ENCODE measurements around the gene SLC25A46. TPM values are rescaled to one million over a fixed set of nuclear protein-coding genes. Genes with fewer than 3 reads are reported as not detected.

SLC25A46 gene
- total RNA-seq, 4 donors from 2014 or later, result 71.5 to 114 (median 99.7) TPM

GRCh38 chr5:110768138-110768860, 29.5 kb downstream of the SLC25A46 start:
- Histone ChIP-seq H3K9me3 (no peaks in the 10 kb centered on the region), H3K27me3 (no peaks in the 10 kb centered on the region), H3K4me3 (no peak overlapping the region), H3K4me1 (no peaks in the 10 kb centered on the region), H3K36me3 (peaks cover 0 to 1% of the 10 kb centered on the region in 2 donors), H3K27ac (no peak overlapping the region)
- ATAC-seq (no peak), DNase-seq (no peak)
- in situ Hi-C loops (cut with MboI; ENCODE audit: low sequenced_read_pairs in 4 of 4), result loop anchor here in 3 of 4 donors (25.0 kb wide), 3 partner anchors 294 to 344 kb away; partner anchors contain the start of genes TSLP (in 1 of the 3) and WDR36 (in 1 of the 3)
- TF ChIP-seq, protein P1, sequence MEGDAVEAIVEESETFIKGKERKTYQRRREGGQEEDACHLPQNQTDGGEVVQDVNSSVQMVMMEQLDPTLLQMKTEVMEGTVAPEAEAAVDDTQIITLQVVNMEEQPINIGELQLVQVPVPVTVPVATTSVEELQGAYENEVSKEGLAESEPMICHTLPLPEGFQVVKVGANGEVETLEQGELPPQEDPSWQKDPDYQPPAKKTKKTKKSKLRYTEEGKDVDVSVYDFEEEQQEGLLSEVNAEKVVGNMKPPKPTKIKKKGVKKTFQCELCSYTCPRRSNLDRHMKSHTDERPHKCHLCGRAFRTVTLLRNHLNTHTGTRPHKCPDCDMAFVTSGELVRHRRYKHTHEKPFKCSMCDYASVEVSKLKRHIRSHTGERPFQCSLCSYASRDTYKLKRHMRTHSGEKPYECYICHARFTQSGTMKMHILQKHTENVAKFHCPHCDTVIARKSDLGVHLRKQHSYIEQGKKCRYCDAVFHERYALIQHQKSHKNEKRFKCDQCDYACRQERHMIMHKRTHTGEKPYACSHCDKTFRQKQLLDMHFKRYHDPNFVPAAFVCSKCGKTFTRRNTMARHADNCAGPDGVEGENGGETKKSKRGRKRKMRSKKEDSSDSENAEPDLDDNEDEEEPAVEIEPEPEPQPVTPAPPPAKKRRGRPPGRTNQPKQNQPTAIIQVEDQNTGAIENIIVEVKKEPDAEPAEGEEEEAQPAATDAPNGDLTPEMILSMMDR (IDR thresholded peaks at IDR 0.05 in 4 of 5, conservative IDR thresholded peaks at IDR 0.05 in 1 of 5), result no peak
- no peak for TF ChIP-seq POLR2A (IDR thresholded peaks at IDR 0.05)
- intact Hi-C loops (cut with DNase I; ENCODE audit: low total_unique reads), result no loop called here

- DNase-seq (no peak), ATAC-seq (no peak)
- Histone ChIP-seq H3K4me3 (no peak overlapping the region), H3K4me1 (no peaks in the 10 kb centered on the region), H3K27ac (no peak overlapping the region), H3K27me3 (no peaks in the 10 kb centered on the region), H3K36me3 (no peaks in the 10 kb centered on the region), H3K9me3 (no peaks in the 10 kb centered on the region)
- in situ Hi-C loops (cut with MboI; ENCODE audit: low sequenced_read_pairs in 4 of 4) (loop anchor here in 3 of 4 donors (25.0 kb wide), 3 partner anchors 293 to 343 kb away; partner anchors contain the start of genes TSLP (in 1 of the 3) and WDR36 (in 1 of the 3)), intact Hi-C loops (cut with DNase I; ENCODE audit: low total_unique reads) (no loop called here)
- no peak for TF ChIP-seq POLR2A (IDR thresholded peaks at IDR 0.05)
- TF ChIP-seq, protein P1 (IDR thresholded peaks at IDR 0.05 in 4 of 5, conservative IDR thresholded peaks at IDR 0.05 in 1 of 5), result no peak
These were observed 30.3 kb downstream of the SLC25A46 start for GRCh38 chr5:110769000-110769681.

- ATAC-seq (no peak), DNase-seq (no peak)
- intact Hi-C loops (cut with DNase I; ENCODE audit: low total_unique reads), result no loop called here
- Histone ChIP-seq H3K27ac (no peak overlapping the region), H3K27me3 (no peaks in the 10 kb centered on the region), H3K36me3 (no peaks in the 10 kb centered on the region), H3K4me1 (no peaks in the 10 kb centered on the region), H3K9me3 (no peaks in the 10 kb centered on the region), H3K4me3 (no peak overlapping the region)
- in situ Hi-C loops (cut with MboI; ENCODE audit: low sequenced_read_pairs in 4 of 4), result loop anchor here in 3 of 4 donors (25.0 kb wide), 3 partner anchors 292 to 342 kb away; partner anchors contain the start of genes TSLP (in 1 of the 3) and WDR36 (in 1 of the 3)
- TF ChIP-seq, protein P1 (IDR thresholded peaks at IDR 0.05 in 4 of 5, conservative IDR thresholded peaks at IDR 0.05 in 1 of 5), result no peak
- TF ChIP-seq POLR2A (IDR thresholded peaks at IDR 0.05), result no peak
These were observed 31.5 kb downstream of the SLC25A46 start for GRCh38 chr5:110770286-110770685.

DNA sequence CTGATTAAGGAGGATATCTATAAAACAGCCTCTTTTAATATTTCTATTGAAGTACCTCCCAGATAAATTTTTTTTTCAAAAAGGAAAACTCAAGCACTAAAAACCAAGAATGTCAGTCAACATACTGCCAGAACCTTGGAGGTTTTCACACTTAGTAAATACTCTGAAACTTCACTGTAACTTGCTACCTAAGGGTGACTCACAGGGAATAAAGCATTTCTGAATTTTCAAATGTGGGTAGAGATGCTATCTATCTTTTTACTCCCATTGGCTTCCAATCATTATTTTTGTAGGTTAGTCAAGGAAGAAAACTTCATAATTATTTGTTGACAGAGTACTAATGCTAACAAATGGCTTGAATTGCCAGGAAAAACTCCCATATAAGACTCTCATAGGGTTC, 46.1 kb downstream of the SLC25A46 start:
- Histone ChIP-seq H3K9me3 (no peaks in the 10 kb centered on the region), H3K4me1 (no peaks in the 10 kb centered on the region), H3K27me3 (no peaks in the 10 kb centered on the region), H3K36me3 (no peaks in the 10 kb centered on the region), H3K4me3 (no peak overlapping the region), H3K27ac (no peak overlapping the region)
- DNase-seq (no peak), ATAC-seq (no peak)
- intact Hi-C loops (cut with DNase I; ENCODE audit: low total_unique reads), result no loop called here
- TF ChIP-seq, protein P1 (IDR thresholded peaks at IDR 0.05 in 4 of 5, conservative IDR thresholded peaks at IDR 0.05 in 1 of 5), result no peak
- TF ChIP-seq POLR2A (IDR thresholded peaks at IDR 0.05), result no peak
- in situ Hi-C loops (cut with MboI; ENCODE audit: low sequenced_read_pairs in 4 of 4), result no loop called here

Measured in gastrocnemius medialis (tissue), 4 donors.